ENCODE data around the gene BTBD9. TPM values are rescaled to one million over a fixed set of nuclear protein-coding genes. Genes with fewer than 3 reads are reported as not detected.

The BTBD9 gene
- total and polyA plus RNA-seq, 9 of the 15 experiments (the other 6 are each of a cell fraction or from before 2014, with no cell fraction given) = 0.08 to 1.6 (median 0.58) TPM

- H3K4me2 ChIP-seq (ENCODE audit: insufficient read depth, low read length) = no peak overlapping the region
- H2AFZ ChIP-seq (ENCODE audit: low read depth, low read length) = no peak overlapping the region
- ChIA-PET POLR2A (no interaction called here), CTCF (ENCODE audit: low intra/inter-chr PET ratio) (no interaction called here)
- no peak for DNase-seq (ENCODE audit: extremely low read depth in 1 of 4, low spot score in 3 of 4)
- peak; percentile 48 for FAIRE-seq
- no peak overlapping the region for H3K9ac ChIP-seq (ENCODE audit: insufficient read depth in 1 of 2, low read depth in 2 of 2, low read length in 2 of 2)
- no peak overlapping the region for H3K4me3 ChIP-seq
- H3K27me3 ChIP-seq (ENCODE audit: control insufficient read depth in 2 of 2, insufficient read depth in 2 of 2, low read length in 2 of 2) = peaks cover 3 to 6% of the 10 kb centered on the region in 2 experiments; a peak in 4 of 5 replicates
- no peak for ATAC-seq
- no peak overlapping the region for H3K27ac ChIP-seq (ENCODE audit: extremely low read depth, low read depth, low read length)
- 0% methylated on average over 4 of the region's 4 CpGs for WGBS (ENCODE audit: insufficient coverage, low coverage, missing lambda C conversion rate)
- H3K4me1 ChIP-seq (replicated peaks in 1 of 2; ENCODE audit: control insufficient read depth in 2 of 2, insufficient read depth in 2 of 2, low read length in 2 of 2) = no peaks in the 10 kb centered on the region
- H4K20me1 ChIP-seq (replicated peaks; ENCODE audit: control insufficient read depth, insufficient read depth, low read length) = no peaks in the 10 kb centered on the region
- no peaks in the 10 kb centered on the region for H3K9me3 ChIP-seq (replicated peaks; ENCODE audit: control insufficient read depth, insufficient read depth, low read depth, low read length)
- TF ChIP-seq CTCF (IDR thresholded peaks at IDR 0.05 in 2 of 3, conservative IDR thresholded peaks at IDR 0.05 in 1 of 3; ENCODE audit: insufficient read depth in 2 of 3, low read depth in 1 of 3, low read length in 3 of 3) (peak in 2 of 3 experiments; percentile 6 to 33; a peak in 2 of 6 replicates), RAD21 (CRISPR knock-in tag; conservative IDR thresholded peaks at IDR 0.05 in 1 of 2, IDR thresholded peaks at IDR 0.05 in 1 of 2) (peak in 1 of 2 experiments; percentile 28; a peak in 2 of 4 replicates), TAF1 (IDR thresholded peaks at IDR 0.05; ENCODE audit: control insufficient read depth, extremely low read depth, insufficient read depth, low read length, severe bottlenecking) (no peak)
- H3K9me1 ChIP-seq (ENCODE audit: control insufficient read depth, insufficient read depth, low read length) = no peaks in the 10 kb centered on the region
- H3K79me2 ChIP-seq (ENCODE audit: control insufficient read depth, insufficient read depth, low read length) = no peaks in the 10 kb centered on the region
- in situ Hi-C loops (cut with MboI) = no loop called here
- H3K36me3 ChIP-seq (ENCODE audit: control insufficient read depth, insufficient read depth, low read length) = no peaks in the 10 kb centered on the region
- intact Hi-C loops (cut with micrococcal nuclease) = no loop called here
- no TSS peak for BruUV-seq (replicated peaks)
Observed at GRCh38 chr6:38279423-38279822, 360.3 kb downstream of the BTBD9 start.
